HG03025 (cell line): ENCODE measurements around the gene FERMT2.

Experiments
- ATAC-seq: cut with Tn5 transposase; IDR thresholded peaks from one replicate; pipeline ENCODE4 v1.9.1; 2021; ENCODE audit warnings: mild to moderate bottlenecking, moderate library complexity; ENCODE audit not compliant: unreplicated experiment, low FRiP score

FERMT2 gene

DNA sequence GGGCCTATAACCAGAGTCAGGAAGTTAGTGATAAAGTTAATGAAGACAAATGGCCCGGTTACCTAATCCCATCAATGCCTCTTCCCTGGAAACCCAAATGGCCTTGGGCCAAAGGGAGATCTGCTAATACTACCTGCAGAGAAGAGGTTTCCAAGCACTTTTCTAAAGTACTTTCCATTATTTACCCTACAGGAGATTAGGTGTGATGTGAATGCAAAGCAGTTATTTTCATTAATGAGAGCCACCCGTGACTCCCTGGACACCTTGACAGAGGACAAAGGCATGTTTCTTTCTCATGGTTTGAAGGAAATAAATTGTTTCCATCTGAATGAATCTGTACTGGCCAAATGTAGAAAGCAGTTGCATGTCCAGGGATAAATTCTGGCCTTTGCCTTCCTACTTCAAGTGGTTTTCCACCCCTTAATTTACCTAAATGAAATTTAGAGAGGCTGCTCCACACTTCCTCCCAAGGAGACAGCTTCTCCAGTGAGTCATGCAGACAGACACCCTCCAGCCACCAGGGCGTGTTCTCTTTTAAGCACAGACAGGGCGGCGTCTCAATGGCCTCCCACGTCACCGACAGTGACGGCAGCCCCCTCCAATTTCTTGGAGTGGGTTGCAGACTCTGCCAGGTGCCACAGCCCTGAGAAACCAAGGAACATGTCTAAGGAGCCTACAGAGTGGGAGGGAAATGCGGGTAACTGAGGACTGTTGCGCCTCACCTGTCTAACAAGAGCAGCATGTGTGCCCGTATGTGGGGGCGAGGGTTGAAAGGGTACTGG, 115.5 kb downstream of the FERMT2 start:
- no peak for ATAC-seq

GRCh38 chr14:52834440-52834842, 116.4 kb downstream of the FERMT2 start:
- no peak for ATAC-seq

DNA sequence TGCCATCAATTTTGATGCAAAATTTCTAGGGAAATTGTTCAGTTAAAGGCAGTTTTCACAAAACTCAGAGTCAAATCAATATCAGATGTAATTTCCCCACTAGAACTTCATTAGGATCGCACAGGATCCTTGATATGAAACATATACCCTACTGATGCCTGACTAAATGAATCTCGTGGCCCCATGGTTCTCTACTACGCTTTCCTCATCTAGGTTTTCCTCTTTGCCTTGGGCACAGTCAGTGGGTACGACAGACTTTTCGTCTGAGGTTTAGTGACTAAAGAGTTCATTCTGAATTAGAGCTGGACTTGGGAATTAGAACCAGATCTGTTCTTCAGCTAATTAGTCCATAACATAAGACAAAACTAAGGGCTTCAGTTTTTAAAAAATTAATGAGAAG, 117.0 kb downstream of the FERMT2 start:
- ATAC-seq: no peak

DNA sequence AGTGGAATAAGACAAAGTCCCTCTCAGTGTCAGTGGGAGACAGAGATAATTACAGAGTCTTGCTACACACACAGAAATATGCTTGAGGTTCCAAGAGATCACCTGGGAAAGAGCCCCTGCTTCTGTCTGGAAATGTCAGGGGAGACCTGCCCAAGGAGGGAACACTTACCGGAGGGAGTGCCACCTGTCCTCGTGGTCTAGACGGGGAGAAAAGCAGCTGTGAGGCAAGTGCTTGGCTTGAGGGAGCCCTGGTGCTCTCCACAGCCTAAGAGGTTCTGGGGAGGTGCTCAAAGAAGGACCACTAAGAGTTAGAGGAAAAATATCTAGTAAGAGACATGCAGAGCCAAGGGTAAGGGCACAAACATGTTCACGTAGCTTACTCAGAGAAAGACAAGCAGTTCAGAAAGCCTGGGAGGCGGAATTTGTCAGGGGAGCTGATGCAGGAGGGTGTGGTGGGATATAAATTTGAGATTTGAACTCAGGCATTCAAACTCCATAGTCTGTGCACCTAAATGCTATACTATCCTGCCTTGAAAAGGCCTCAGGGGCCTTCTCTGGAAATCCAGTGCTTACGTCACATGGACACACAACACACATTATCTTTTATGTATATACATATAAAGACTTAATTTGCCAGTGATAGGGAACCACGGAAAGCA, 121.2 kb downstream of the FERMT2 start:
- no peak for ATAC-seq

GRCh38 chr14:52827426-52827825, 123.4 kb downstream of the FERMT2 start:
- ATAC-seq: no peak

DNA sequence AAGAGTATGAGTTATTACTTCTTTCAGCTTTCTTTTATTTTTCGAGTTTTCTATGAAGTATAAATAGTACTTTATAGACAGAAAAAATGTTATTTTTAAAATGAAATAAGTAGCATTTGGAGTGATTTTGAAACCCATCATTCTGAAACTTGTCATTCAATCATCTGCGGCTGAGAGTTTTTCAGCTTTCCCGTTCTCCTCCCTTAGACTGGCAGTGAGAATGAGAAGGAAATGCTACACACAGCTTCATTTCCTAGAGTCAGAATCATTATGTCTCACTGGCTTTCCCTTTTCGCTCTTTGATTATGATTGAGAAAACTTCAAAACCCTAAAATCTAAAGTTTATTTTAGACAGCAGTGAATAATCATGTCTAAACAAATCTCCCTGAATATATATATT, 125.8 kb downstream of the FERMT2 start:
- no peak for ATAC-seq

GRCh38 chr14:52824462-52824861, 126.4 kb downstream of the FERMT2 start:
- ATAC-seq: no peak

- ATAC-seq: no peak
Observed at GRCh38 chr14:52821805-52822250, 129.0 kb downstream of the FERMT2 start.

DNA sequence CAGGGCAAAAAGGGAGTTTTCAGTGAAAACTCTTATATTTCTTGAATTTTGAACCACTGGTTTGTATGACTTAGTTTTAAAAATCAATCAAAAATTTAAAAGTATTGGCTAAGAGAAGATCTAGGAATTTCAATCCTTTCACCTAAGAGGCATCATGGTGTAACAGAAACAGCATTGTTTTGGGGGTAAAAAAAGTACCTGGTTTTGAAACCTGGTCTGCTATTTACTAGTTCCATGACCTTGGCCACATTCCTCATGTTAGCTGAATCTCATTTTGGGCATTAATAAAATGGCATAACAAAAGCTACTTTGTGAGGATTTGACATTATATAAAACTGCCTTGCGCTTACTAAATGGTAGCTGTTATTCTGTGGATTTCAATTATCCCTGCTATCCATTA, 142.7 kb downstream of the FERMT2 start:
- no peak for ATAC-seq
